Muscle layer of colon (tissue), 2 donors: Measurements from ENCODE around the gene CHRNB1.

ENCODE experiments used
- H3K27ac ChIP-seq: one replicate; pipeline ENCODE4 v1.7.0; 2013; ENCODE audit warnings: low read depth, mild to moderate bottlenecking, low read length, moderate library complexity
- H3K27me3 ChIP-seq, 2 donors: one replicate each; pipeline ENCODE4 v1.7.0; 2013; ENCODE audit warnings: low read length in 2 of 2, mild to moderate bottlenecking in 2 of 2; ENCODE audit not compliant: insufficient read depth in 2 of 2, control insufficient read depth in 1 of 2
- H3K36me3 ChIP-seq: one replicate; pipeline ENCODE4 v1.7.0; 2013; ENCODE audit warnings: mild to moderate bottlenecking, low read length; ENCODE audit not compliant: insufficient read depth
- H3K4me1 ChIP-seq: one replicate; pipeline ENCODE4 v1.7.0; 2013; ENCODE audit warnings: mild to moderate bottlenecking, low read length; ENCODE audit not compliant: insufficient read depth
- H3K4me3 ChIP-seq, 2 donors: one replicate each; pipeline ENCODE4 v1.7.0; 2013; ENCODE audit warnings: low read length in 2 of 2, low read depth in 1 of 2, mild to moderate bottlenecking in 1 of 2, moderate library complexity in 1 of 2
- H3K9ac ChIP-seq: one replicate; pipeline ENCODE4 v1.7.0; 2013; ENCODE audit warnings: low read length
- H3K9me3 ChIP-seq: one replicate; pipeline ENCODE4 v1.7.0; 2013; ENCODE audit warnings: mild to moderate bottlenecking, low read length
- donor health status: abdominal sarcoma.
- donor health status: Adenocarcinoma of cecum.

CHRNB1 gene

GRCh38 chr17:7499161-7499560 lies 54.3 kb downstream of the CHRNB1 start:
- Histone ChIP-seq H3K36me3 (peaks cover 82% of the 10 kb centered on the region), H3K4me3 (no peak overlapping the region), H3K27me3 (no peaks in the 10 kb centered on the region)

GRCh38 chr17:7501729-7502128 lies 56.9 kb downstream of the CHRNB1 start:
- no peaks in the 10 kb centered on the region for H3K9me3 ChIP-seq
- no peaks in the 10 kb centered on the region for H3K27me3 ChIP-seq
- H3K4me1 ChIP-seq = no peaks in the 10 kb centered on the region
- peaks cover 78% of the 10 kb centered on the region for H3K36me3 ChIP-seq
- no peak overlapping the region for H3K27ac ChIP-seq
- no peak overlapping the region for H3K4me3 ChIP-seq
- no peak overlapping the region for H3K9ac ChIP-seq

More at GRCh38 chr17:7499161-7499560, 54.3 kb downstream of the CHRNB1 start:
- Histone ChIP-seq H3K9me3 (no peaks in the 10 kb centered on the region), H3K4me1 (no peaks in the 10 kb centered on the region), H3K9ac (no peak overlapping the region), H3K27ac (no peak overlapping the region)

GRCh38 chr17:7502171-7502847 lies 57.4 kb downstream of the CHRNB1 start:
- no peaks in the 10 kb centered on the region for H3K4me1 ChIP-seq
- no peaks in the 10 kb centered on the region for H3K9me3 ChIP-seq
- H3K4me3 ChIP-seq = no peak overlapping the region
- H3K9ac ChIP-seq = no peak overlapping the region
- H3K27me3 ChIP-seq = no peaks in the 10 kb centered on the region
- H3K36me3 ChIP-seq = peaks cover 77% of the 10 kb centered on the region
- no peak overlapping the region for H3K27ac ChIP-seq

GRCh38 chr17:7502987-7503386 lies 58.1 kb downstream of the CHRNB1 start:
- no peaks in the 10 kb centered on the region for H3K27me3 ChIP-seq
- no peaks in the 10 kb centered on the region for H3K4me1 ChIP-seq
- H3K4me3 ChIP-seq = no peak overlapping the region
- no peak overlapping the region for H3K27ac ChIP-seq
- no peaks in the 10 kb centered on the region for H3K9me3 ChIP-seq
- H3K36me3 ChIP-seq = peaks cover 72% of the 10 kb centered on the region
- H3K9ac ChIP-seq = no peak overlapping the region

GRCh38 chr17:7503521-7503920 lies 58.7 kb downstream of the CHRNB1 start:
- no peak overlapping the region for H3K9ac ChIP-seq
- H3K9me3 ChIP-seq = no peaks in the 10 kb centered on the region
- no peaks in the 10 kb centered on the region for H3K4me1 ChIP-seq
- H3K4me3 ChIP-seq = no peak overlapping the region
- no peak overlapping the region for H3K27ac ChIP-seq
- no peaks in the 10 kb centered on the region for H3K27me3 ChIP-seq
- H3K36me3 ChIP-seq = peaks cover 66% of the 10 kb centered on the region
